Activated CD8-positive, alpha-beta memory T cell treated with anti-CD3 and anti-CD28 coated beads, Interleukin-2, amount 50 U/mL, for 4 hours (primary cell): ENCODE results near the gene AFP.

ENCODE experiments used
- DNase-seq: peaks from one replicate; pipeline ENCODE4 v3.0.0-alpha.2; 2020

AFP gene

GRCh38 chr4:73415807-73416238, 20.2 kb upstream of the AFP start:
- no peak for DNase-seq

GRCh38 chr4:73416423-73417087, 19.5 kb upstream of the AFP start:
- DNase-seq, result no peak

- no peak for DNase-seq
Measured at GRCh38 chr4:73417342-73417741, 18.7 kb upstream of the AFP start.

- no peak for DNase-seq
Measured at GRCh38 chr4:73417973-73418372, 18.0 kb upstream of the AFP start.

GRCh38 chr4:73418677-73419076, 17.3 kb upstream of the AFP start:
- no peak for DNase-seq

- DNase-seq, result no peak
Measured at GRCh38 chr4:73419106-73420038, 16.6 kb upstream of the AFP start.

GRCh38 chr4:73420615-73421014, 15.4 kb upstream of the AFP start:
- no peak for DNase-seq

- no peak for DNase-seq
Measured at GRCh38 chr4:73421708-73422457, 14.1 kb upstream of the AFP start.

- DNase-seq, result no peak
Measured at GRCh38 chr4:73422458-73422752, 13.6 kb upstream of the AFP start.

- DNase-seq, result no peak
Measured at GRCh38 chr4:73423184-73423583, 12.8 kb upstream of the AFP start.

GRCh38 chr4:73426666-73427065, 9.4 kb upstream of the AFP start:
- no peak for DNase-seq

- no peak for DNase-seq
Measured at GRCh38 chr4:73429118-73429517, 6.9 kb upstream of the AFP start.

- DNase-seq, result no peak
Measured at GRCh38 chr4:73429826-73430587, 6.0 kb upstream of the AFP start.

GRCh38 chr4:73431813-73432168, 4.2 kb upstream of the AFP start:
- no peak for DNase-seq

GRCh38 chr4:73432169-73433000, 3.6 kb upstream of the AFP start:
- DNase-seq, result no peak

- DNase-seq, result no peak
Measured at GRCh38 chr4:73433140-73433539, 2.9 kb upstream of the AFP start.

- no peak for DNase-seq
Measured at GRCh38 chr4:73434311-73434710, 1.7 kb upstream of the AFP start.

GRCh38 chr4:73436674-73437557, 895 bp downstream of the AFP start:
- no peak for DNase-seq

GRCh38 chr4:73437558-73437956, 1.5 kb downstream of the AFP start:
- no peak for DNase-seq

- no peak for DNase-seq
Measured at GRCh38 chr4:73438048-73438447, 2.0 kb downstream of the AFP start.

GRCh38 chr4:73438582-73439215, 2.7 kb downstream of the AFP start:
- DNase-seq, result no peak
